ENCODE measurements around the gene STX19. TPM values are rescaled to one million over a fixed set of nuclear protein-coding genes. Genes with fewer than 3 reads are reported as not detected.
A peak's percentile ranks its signal among the peaks of the same experiment; 100 is the strongest.

Gene STX19
- total RNA-seq, 2 experiments from 2014 or later = not detected

DNA sequence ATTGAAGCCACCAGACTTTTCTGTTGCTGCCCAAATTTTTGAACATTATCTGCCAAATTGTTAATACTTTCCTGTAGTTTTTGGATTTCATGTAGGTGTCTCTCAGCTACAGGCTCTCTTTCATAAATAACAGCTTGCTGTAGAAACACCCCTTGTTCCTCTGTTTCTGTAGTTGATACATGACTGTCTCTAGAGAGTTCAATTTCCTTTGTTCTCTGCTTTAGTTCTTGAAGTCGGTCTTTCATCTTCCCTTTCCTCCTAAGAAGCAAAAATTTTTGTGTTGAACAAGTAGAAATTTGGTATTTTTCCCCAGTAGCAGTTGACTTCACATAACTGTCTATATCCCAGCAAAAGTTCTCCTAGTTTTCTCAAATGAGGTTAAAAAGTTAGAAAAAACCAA, 13.4 kb downstream of the STX19 start:
- Histone ChIP-seq H3K36me3 (ENCODE audit: insufficient read depth, low read length) (no peaks in the 10 kb centered on the region), H3K4me1 (ENCODE audit: insufficient read depth, low read length, poor library complexity, severe bottlenecking) (peaks cover 4% of the 10 kb centered on the region), H3K79me2 (ENCODE audit: insufficient read depth, low read depth, low read length) (no peaks in the 10 kb centered on the region), H3K27ac (ENCODE audit: low read depth, low read length, poor library complexity, severe bottlenecking) (no peak overlapping the region), H4K20me1 (ENCODE audit: insufficient read depth, low read length) (no peaks in the 10 kb centered on the region), H3K4me2 (ENCODE audit: low read length) (no peak overlapping the region), H3K4me3 (ENCODE audit: low read depth, low read length, poor library complexity, severe bottlenecking) (no peak overlapping the region), H3K9me2 (ENCODE audit: insufficient read depth, low read length) (no peaks in the 10 kb centered on the region), H2AFZ (ENCODE audit: low read length) (no peak overlapping the region), H3K9me3 (ENCODE audit: low read length) (no peaks in the 10 kb centered on the region)
- DNase-seq (ENCODE audit: low spot score) = peak; percentile 12
- POLR2A ChIA-PET = interaction anchor here (0.5 to 1.7 kb wide), 4 partner anchors 9 to 48 kb away, joined by 3 to 5 read pairs (median 3); partner anchors contain the start of genes DHFR2 and NSUN3
- BruUV-seq (replicated peaks) = no TSS peak
- TF ChIP-seq, protein P1, sequence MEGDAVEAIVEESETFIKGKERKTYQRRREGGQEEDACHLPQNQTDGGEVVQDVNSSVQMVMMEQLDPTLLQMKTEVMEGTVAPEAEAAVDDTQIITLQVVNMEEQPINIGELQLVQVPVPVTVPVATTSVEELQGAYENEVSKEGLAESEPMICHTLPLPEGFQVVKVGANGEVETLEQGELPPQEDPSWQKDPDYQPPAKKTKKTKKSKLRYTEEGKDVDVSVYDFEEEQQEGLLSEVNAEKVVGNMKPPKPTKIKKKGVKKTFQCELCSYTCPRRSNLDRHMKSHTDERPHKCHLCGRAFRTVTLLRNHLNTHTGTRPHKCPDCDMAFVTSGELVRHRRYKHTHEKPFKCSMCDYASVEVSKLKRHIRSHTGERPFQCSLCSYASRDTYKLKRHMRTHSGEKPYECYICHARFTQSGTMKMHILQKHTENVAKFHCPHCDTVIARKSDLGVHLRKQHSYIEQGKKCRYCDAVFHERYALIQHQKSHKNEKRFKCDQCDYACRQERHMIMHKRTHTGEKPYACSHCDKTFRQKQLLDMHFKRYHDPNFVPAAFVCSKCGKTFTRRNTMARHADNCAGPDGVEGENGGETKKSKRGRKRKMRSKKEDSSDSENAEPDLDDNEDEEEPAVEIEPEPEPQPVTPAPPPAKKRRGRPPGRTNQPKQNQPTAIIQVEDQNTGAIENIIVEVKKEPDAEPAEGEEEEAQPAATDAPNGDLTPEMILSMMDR (conservative IDR thresholded peaks at IDR 0.05; ENCODE audit: low read length) = no peak
- no peak for TF ChIP-seq EZH2phosphoT487 (IDR thresholded peaks at IDR 0.05; ENCODE audit: borderline replicate concordance, low read depth, low read length)
- intact Hi-C loops (cut with micrococcal nuclease; ENCODE audit: unreplicated experiment) = no loop called here
- CTCF ChIA-PET (ENCODE audit: unreplicated experiment) = no interaction called here

DNA sequence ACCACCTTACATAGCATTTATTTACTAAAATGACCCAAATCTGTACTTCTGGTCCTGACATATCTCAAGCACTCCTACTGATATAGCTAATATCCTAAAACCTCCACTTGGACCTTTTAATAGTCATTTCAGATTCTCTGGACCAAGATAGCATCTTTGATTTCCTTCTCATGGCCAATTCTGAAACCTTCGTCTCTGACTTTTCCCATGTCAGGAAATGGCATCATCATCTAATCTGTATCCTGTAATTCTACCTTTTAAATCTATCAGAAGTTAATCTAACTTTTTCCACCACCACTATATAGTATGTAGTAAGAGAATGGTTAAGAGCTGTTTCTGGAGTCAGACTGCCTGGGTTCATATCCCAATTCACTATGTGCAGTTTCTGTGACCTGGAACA, 16.2 kb downstream of the STX19 start:
- BruUV-seq (replicated peaks) = no TSS peak
- no peak overlapping the region for H3K4me2 ChIP-seq (ENCODE audit: low read length)
- CTCF ChIA-PET (ENCODE audit: unreplicated experiment) = no interaction called here
- no peak overlapping the region for H3K27ac ChIP-seq (ENCODE audit: low read depth, low read length, poor library complexity, severe bottlenecking)
- no peak for DNase-seq (ENCODE audit: low spot score)
- H3K9me2 ChIP-seq (ENCODE audit: insufficient read depth, low read length) = no peaks in the 10 kb centered on the region
- intact Hi-C loops (cut with micrococcal nuclease; ENCODE audit: unreplicated experiment) = no loop called here
- no peaks in the 10 kb centered on the region for H3K9me3 ChIP-seq (ENCODE audit: low read length)
- peaks cover 4% of the 10 kb centered on the region for H3K4me1 ChIP-seq (ENCODE audit: insufficient read depth, low read length, poor library complexity, severe bottlenecking)
- H4K20me1 ChIP-seq (ENCODE audit: insufficient read depth, low read length) = no peaks in the 10 kb centered on the region
- no peak for TF ChIP-seq EZH2phosphoT487 (IDR thresholded peaks at IDR 0.05; ENCODE audit: borderline replicate concordance, low read depth, low read length)
- TF ChIP-seq, protein P1 (conservative IDR thresholded peaks at IDR 0.05; ENCODE audit: low read length) = no peak
- no peaks in the 10 kb centered on the region for H3K79me2 ChIP-seq (ENCODE audit: insufficient read depth, low read depth, low read length)
- H3K36me3 ChIP-seq (ENCODE audit: insufficient read depth, low read length) = no peaks in the 10 kb centered on the region; the same call in 1 of the 2 replicates
- POLR2A ChIA-PET = interaction anchor here (1.6 kb wide), 1 partner anchor 11 kb away, joined by 3 read pairs; no protein-coding TSS in a partner anchor
- H2AFZ ChIP-seq (ENCODE audit: low read length) = no peak overlapping the region
- no peak overlapping the region for H3K4me3 ChIP-seq (ENCODE audit: low read depth, low read length, poor library complexity, severe bottlenecking)

GRCh38 chr3:94011233-94011711, 17.1 kb downstream of the STX19 start:
- no peak overlapping the region for H3K27ac ChIP-seq (ENCODE audit: low read depth, low read length, poor library complexity, severe bottlenecking)
- no peaks in the 10 kb centered on the region; the same call in 1 of the 2 replicates for H3K36me3 ChIP-seq (ENCODE audit: insufficient read depth, low read length)
- no TSS peak for BruUV-seq (replicated peaks)
- intact Hi-C loops (cut with micrococcal nuclease; ENCODE audit: unreplicated experiment) = no loop called here
- H3K9me3 ChIP-seq (ENCODE audit: low read length) = no peaks in the 10 kb centered on the region
- H3K79me2 ChIP-seq (ENCODE audit: insufficient read depth, low read depth, low read length) = no peaks in the 10 kb centered on the region
- no peaks in the 10 kb centered on the region for H4K20me1 ChIP-seq (ENCODE audit: insufficient read depth, low read length)
- no peaks in the 10 kb centered on the region for H3K9me2 ChIP-seq (ENCODE audit: insufficient read depth, low read length)
- peaks cover 4% of the 10 kb centered on the region for H3K4me1 ChIP-seq (ENCODE audit: insufficient read depth, low read length, poor library complexity, severe bottlenecking)
- DNase-seq (ENCODE audit: low spot score) = no peak
- no peak overlapping the region for H2AFZ ChIP-seq (ENCODE audit: low read length)
- H3K4me3 ChIP-seq (ENCODE audit: low read depth, low read length, poor library complexity, severe bottlenecking) = no peak overlapping the region
- POLR2A ChIA-PET = interaction anchor here (0.6 to 2.2 kb wide), 4 partner anchors 14 to 635 kb away, joined by 3 to 7 read pairs (median 4); partner anchors contain the start of genes DHFR2 and NSUN3
- H3K4me2 ChIP-seq (ENCODE audit: low read length) = no peak overlapping the region
- TF ChIP-seq EZH2phosphoT487 (IDR thresholded peaks at IDR 0.05; ENCODE audit: borderline replicate concordance, low read depth, low read length) = no peak
- CTCF ChIA-PET (ENCODE audit: unreplicated experiment) = interaction anchor here (0.8 kb wide), 1 partner anchor 13 kb away, joined by 3 read pairs; no protein-coding TSS in a partner anchor

Data from OCI-LY7 (cell line).